Upper lobe of left lung (tissue), 4 donors: ENCODE results near the gene RBP2.

Source experiments
- POLR2AphosphoS5 ChIP-seq, 2 donors: sonication (generic); formaldehyde crosslinking; IDR thresholded peaks; one replicate each; pipeline ENCODE4 v1.5.1; 2017; ENCODE audit warnings: antibody characterized with exemption in 2 of 2
- TF ChIP-seq, protein P1 (sequence below), 6 experiments: fragments of 450-650 bp in 4 of 6; fragments of 200-600 bp in 2 of 6; sonication (generic) in 2 of 6; IDR thresholded peaks; one replicate each; pipeline ENCODE4 v1.5.1; 2016 to 2019; ENCODE audit warnings: antibody characterized with exemption in 6 of 6

DNA sequence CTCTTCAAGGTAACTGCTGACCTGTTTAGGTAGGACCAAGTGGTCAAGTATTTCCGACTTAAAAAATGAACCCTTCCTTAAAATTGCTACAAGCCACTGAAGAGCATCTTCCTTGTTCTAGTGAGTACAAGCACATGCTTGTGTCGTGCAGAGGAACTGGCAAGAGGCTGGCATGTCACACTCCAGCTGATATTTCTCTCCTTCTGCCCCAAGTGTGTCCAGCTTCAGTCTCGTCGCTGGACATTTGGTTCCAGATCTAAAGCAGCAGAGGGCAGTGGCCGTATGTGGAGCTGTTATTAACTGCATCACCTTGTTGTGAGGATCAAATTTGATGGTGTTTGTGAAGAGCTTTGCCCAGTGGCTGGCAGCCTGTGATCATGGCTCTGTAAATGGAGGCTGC is 10.0 kb downstream of the RBP2 start:
- TF ChIP-seq, protein P1, sequence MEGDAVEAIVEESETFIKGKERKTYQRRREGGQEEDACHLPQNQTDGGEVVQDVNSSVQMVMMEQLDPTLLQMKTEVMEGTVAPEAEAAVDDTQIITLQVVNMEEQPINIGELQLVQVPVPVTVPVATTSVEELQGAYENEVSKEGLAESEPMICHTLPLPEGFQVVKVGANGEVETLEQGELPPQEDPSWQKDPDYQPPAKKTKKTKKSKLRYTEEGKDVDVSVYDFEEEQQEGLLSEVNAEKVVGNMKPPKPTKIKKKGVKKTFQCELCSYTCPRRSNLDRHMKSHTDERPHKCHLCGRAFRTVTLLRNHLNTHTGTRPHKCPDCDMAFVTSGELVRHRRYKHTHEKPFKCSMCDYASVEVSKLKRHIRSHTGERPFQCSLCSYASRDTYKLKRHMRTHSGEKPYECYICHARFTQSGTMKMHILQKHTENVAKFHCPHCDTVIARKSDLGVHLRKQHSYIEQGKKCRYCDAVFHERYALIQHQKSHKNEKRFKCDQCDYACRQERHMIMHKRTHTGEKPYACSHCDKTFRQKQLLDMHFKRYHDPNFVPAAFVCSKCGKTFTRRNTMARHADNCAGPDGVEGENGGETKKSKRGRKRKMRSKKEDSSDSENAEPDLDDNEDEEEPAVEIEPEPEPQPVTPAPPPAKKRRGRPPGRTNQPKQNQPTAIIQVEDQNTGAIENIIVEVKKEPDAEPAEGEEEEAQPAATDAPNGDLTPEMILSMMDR (IDR thresholded peaks at IDR 0.05), result no peak
- TF ChIP-seq POLR2AphosphoS5 (IDR thresholded peaks at IDR 0.05), result no peak
